ENCODE results near the gene MAOA. TPM values are rescaled to one million over a fixed set of nuclear protein-coding genes. Genes with fewer than 3 reads are reported as not detected.

The MAOA gene
- total RNA-seq, 1 experiment from 2014 or later = not detected

- no peaks in the 10 kb centered on the region for H3K27me3 ChIP-seq (ENCODE audit: low read length)
- no peaks in the 10 kb centered on the region for H4K20me1 ChIP-seq (ENCODE audit: insufficient read depth, low read depth, low read length)
- no peak overlapping the region for H2AFZ ChIP-seq (ENCODE audit: low read length)
- no peak for DNase-seq
- no peaks in the 10 kb centered on the region for H3K79me2 ChIP-seq (ENCODE audit: low read length)
- H3K27ac ChIP-seq (ENCODE audit: low read length) = no peak overlapping the region
- no peaks in the 10 kb centered on the region for H3K4me1 ChIP-seq (ENCODE audit: low read length)
- H3K4me3 ChIP-seq (ENCODE audit: low read length) = no peak overlapping the region
- H3K36me3 ChIP-seq (ENCODE audit: insufficient read depth, low read length) = no peaks in the 10 kb centered on the region
- no peaks in the 10 kb centered on the region for H3K9me2 ChIP-seq (replicated peaks; ENCODE audit: insufficient read depth, low read length)
- no peak overlapping the region for H3K9ac ChIP-seq (ENCODE audit: low read length)
- H3K4me2 ChIP-seq (ENCODE audit: low read depth, low read length, poor library complexity, severe bottlenecking) = no peak overlapping the region
- H3K9me3 ChIP-seq (ENCODE audit: low read length) = no peaks in the 10 kb centered on the region
These were observed 9.3 kb upstream of the MAOA start for GRCh38 chrX:43646800-43647199.

- no peak overlapping the region for H3K4me2 ChIP-seq (ENCODE audit: low read depth, low read length, poor library complexity, severe bottlenecking)
- DNase-seq = no peak
- no peak overlapping the region for H3K9ac ChIP-seq (ENCODE audit: low read length)
- H3K4me1 ChIP-seq (ENCODE audit: low read length) = no peaks in the 10 kb centered on the region
- H3K9me2 ChIP-seq (replicated peaks; ENCODE audit: insufficient read depth, low read length) = no peaks in the 10 kb centered on the region
- no peaks in the 10 kb centered on the region for H4K20me1 ChIP-seq (ENCODE audit: insufficient read depth, low read depth, low read length)
- no peaks in the 10 kb centered on the region for H3K79me2 ChIP-seq (ENCODE audit: low read length)
- H3K27me3 ChIP-seq (ENCODE audit: low read length) = no peaks in the 10 kb centered on the region
- no peaks in the 10 kb centered on the region for H3K36me3 ChIP-seq (ENCODE audit: insufficient read depth, low read length)
- no peak overlapping the region for H2AFZ ChIP-seq (ENCODE audit: low read length)
- H3K9me3 ChIP-seq (ENCODE audit: low read length) = peaks cover 7% of the 10 kb centered on the region; the same call in 1 of the 2 replicates
- no peak overlapping the region for H3K27ac ChIP-seq (ENCODE audit: low read length)
- H3K4me3 ChIP-seq (ENCODE audit: low read length) = no peak overlapping the region
These were observed 1.5 kb upstream of the MAOA start for GRCh38 chrX:43654431-43655150.

GRCh38 chrX:43655151-43656004 lies 721 bp upstream of the MAOA start:
- no peak for DNase-seq

GRCh38 chrX:43657671-43658070 lies 1.6 kb downstream of the MAOA start:
- Histone ChIP-seq H3K27me3 (ENCODE audit: low read length) (no peaks in the 10 kb centered on the region), H3K9me2 (replicated peaks; ENCODE audit: insufficient read depth, low read length) (no peaks in the 10 kb centered on the region), H4K20me1 (ENCODE audit: insufficient read depth, low read depth, low read length) (no peaks in the 10 kb centered on the region), H3K79me2 (ENCODE audit: low read length) (no peaks in the 10 kb centered on the region), H3K36me3 (ENCODE audit: insufficient read depth, low read length) (no peaks in the 10 kb centered on the region), H2AFZ (ENCODE audit: low read length) (no peak overlapping the region), H3K9me3 (ENCODE audit: low read length) (peaks cover 7% of the 10 kb centered on the region; the same call in 1 of the 2 replicates), H3K4me2 (ENCODE audit: low read depth, low read length, poor library complexity, severe bottlenecking) (no peak overlapping the region), H3K9ac (ENCODE audit: low read length) (no peak overlapping the region), H3K27ac (ENCODE audit: low read length) (no peak overlapping the region), H3K4me3 (ENCODE audit: low read length) (no peak overlapping the region), H3K4me1 (ENCODE audit: low read length) (no peaks in the 10 kb centered on the region)
- no peak for DNase-seq

More at GRCh38 chrX:43655151-43656004, 721 bp upstream of the MAOA start:
- H3K9ac ChIP-seq (ENCODE audit: low read length) = no peak overlapping the region
- H3K27me3 ChIP-seq (ENCODE audit: low read length) = no peaks in the 10 kb centered on the region
- no peaks in the 10 kb centered on the region for H4K20me1 ChIP-seq (ENCODE audit: insufficient read depth, low read depth, low read length)
- H3K4me3 ChIP-seq (ENCODE audit: low read length) = no peak overlapping the region
- no peaks in the 10 kb centered on the region for H3K79me2 ChIP-seq (ENCODE audit: low read length)
- H3K36me3 ChIP-seq (ENCODE audit: insufficient read depth, low read length) = no peaks in the 10 kb centered on the region
- no peak overlapping the region for H3K27ac ChIP-seq (ENCODE audit: low read length)
- H3K9me3 ChIP-seq (ENCODE audit: low read length) = peaks cover 7% of the 10 kb centered on the region; the same call in 1 of the 2 replicates
- H2AFZ ChIP-seq (ENCODE audit: low read length) = no peak overlapping the region
- no peaks in the 10 kb centered on the region for H3K4me1 ChIP-seq (ENCODE audit: low read length)
- H3K9me2 ChIP-seq (replicated peaks; ENCODE audit: insufficient read depth, low read length) = no peaks in the 10 kb centered on the region
- no peak overlapping the region for H3K4me2 ChIP-seq (ENCODE audit: low read depth, low read length, poor library complexity, severe bottlenecking)

GRCh38 chrX:43661521-43662240 lies 5.6 kb downstream of the MAOA start:
- Histone ChIP-seq H3K9me3 (ENCODE audit: low read length) (no peaks in the 10 kb centered on the region), H2AFZ (ENCODE audit: low read length) (no peak overlapping the region)

GRCh38 chrX:43663173-43663572 lies 7.1 kb downstream of the MAOA start:
- Histone ChIP-seq H3K79me2 (ENCODE audit: low read length) (no peaks in the 10 kb centered on the region), H4K20me1 (ENCODE audit: insufficient read depth, low read depth, low read length) (no peaks in the 10 kb centered on the region), H3K27ac (ENCODE audit: low read length) (no peak overlapping the region), H2AFZ (ENCODE audit: low read length) (no peak overlapping the region), H3K36me3 (ENCODE audit: insufficient read depth, low read length) (no peaks in the 10 kb centered on the region), H3K9me3 (ENCODE audit: low read length) (no peaks in the 10 kb centered on the region), H3K4me1 (ENCODE audit: low read length) (no peaks in the 10 kb centered on the region), H3K4me2 (ENCODE audit: low read depth, low read length, poor library complexity, severe bottlenecking) (no peak overlapping the region), H3K9ac (ENCODE audit: low read length) (no peak overlapping the region), H3K9me2 (replicated peaks; ENCODE audit: insufficient read depth, low read length) (no peaks in the 10 kb centered on the region), H3K4me3 (ENCODE audit: low read length) (no peak overlapping the region), H3K27me3 (ENCODE audit: low read length) (no peaks in the 10 kb centered on the region)
- no peak for DNase-seq

More at GRCh38 chrX:43661521-43662240, 5.6 kb downstream of the MAOA start:
- Histone ChIP-seq H3K27me3 (ENCODE audit: low read length) (no peaks in the 10 kb centered on the region), H3K4me3 (ENCODE audit: low read length) (no peak overlapping the region), H3K4me1 (ENCODE audit: low read length) (no peaks in the 10 kb centered on the region), H3K36me3 (ENCODE audit: insufficient read depth, low read length) (no peaks in the 10 kb centered on the region), H3K79me2 (ENCODE audit: low read length) (no peaks in the 10 kb centered on the region), H3K9me2 (replicated peaks; ENCODE audit: insufficient read depth, low read length) (no peaks in the 10 kb centered on the region), H3K9ac (ENCODE audit: low read length) (no peak overlapping the region), H3K27ac (ENCODE audit: low read length) (no peak overlapping the region), H3K4me2 (ENCODE audit: low read depth, low read length, poor library complexity, severe bottlenecking) (no peak overlapping the region), H4K20me1 (ENCODE audit: insufficient read depth, low read depth, low read length) (no peaks in the 10 kb centered on the region)
- no peak for DNase-seq

- Histone ChIP-seq H3K9me3 (ENCODE audit: low read length) (no peaks in the 10 kb centered on the region), H3K9ac (ENCODE audit: low read length) (no peak overlapping the region), H3K36me3 (ENCODE audit: insufficient read depth, low read length) (no peaks in the 10 kb centered on the region), H3K27ac (ENCODE audit: low read length) (no peak overlapping the region), H3K4me2 (ENCODE audit: low read depth, low read length, poor library complexity, severe bottlenecking) (no peak overlapping the region), H3K4me1 (ENCODE audit: low read length) (no peaks in the 10 kb centered on the region), H3K79me2 (ENCODE audit: low read length) (no peaks in the 10 kb centered on the region), H4K20me1 (ENCODE audit: insufficient read depth, low read depth, low read length) (no peaks in the 10 kb centered on the region), H3K4me3 (ENCODE audit: low read length) (no peak overlapping the region), H3K9me2 (replicated peaks; ENCODE audit: insufficient read depth, low read length) (no peaks in the 10 kb centered on the region), H3K27me3 (ENCODE audit: low read length) (no peaks in the 10 kb centered on the region), H2AFZ (ENCODE audit: low read length) (no peak overlapping the region)
- no peak for DNase-seq
These were observed 8.2 kb downstream of the MAOA start for GRCh38 chrX:43664258-43664657.

GRCh38 chrX:43664708-43665107 lies 8.6 kb downstream of the MAOA start:
- Histone ChIP-seq H3K27ac (ENCODE audit: low read length) (no peak overlapping the region), H3K79me2 (ENCODE audit: low read length) (no peaks in the 10 kb centered on the region), H3K36me3 (ENCODE audit: insufficient read depth, low read length) (no peaks in the 10 kb centered on the region), H3K9me2 (replicated peaks; ENCODE audit: insufficient read depth, low read length) (no peaks in the 10 kb centered on the region), H3K4me1 (ENCODE audit: low read length) (no peaks in the 10 kb centered on the region), H4K20me1 (ENCODE audit: insufficient read depth, low read depth, low read length) (no peaks in the 10 kb centered on the region), H3K9ac (ENCODE audit: low read length) (no peak overlapping the region), H2AFZ (ENCODE audit: low read length) (no peak overlapping the region), H3K27me3 (ENCODE audit: low read length) (no peaks in the 10 kb centered on the region), H3K4me3 (ENCODE audit: low read length) (no peak overlapping the region), H3K4me2 (ENCODE audit: low read depth, low read length, poor library complexity, severe bottlenecking) (no peak overlapping the region), H3K9me3 (ENCODE audit: low read length) (0 out of 2 replicates have a peak, but pooled peaks cover 2% of the 10 kb centered on the region)
- DNase-seq = no peak
